ENCODE results near the gene MAGOH. TPM values are rescaled to one million over a fixed set of nuclear protein-coding genes. Genes with fewer than 3 reads are reported as not detected.

Gene MAGOH
- polyA plus RNA-seq, 1 donor from 2014 or later, result 53.3 TPM

DNA sequence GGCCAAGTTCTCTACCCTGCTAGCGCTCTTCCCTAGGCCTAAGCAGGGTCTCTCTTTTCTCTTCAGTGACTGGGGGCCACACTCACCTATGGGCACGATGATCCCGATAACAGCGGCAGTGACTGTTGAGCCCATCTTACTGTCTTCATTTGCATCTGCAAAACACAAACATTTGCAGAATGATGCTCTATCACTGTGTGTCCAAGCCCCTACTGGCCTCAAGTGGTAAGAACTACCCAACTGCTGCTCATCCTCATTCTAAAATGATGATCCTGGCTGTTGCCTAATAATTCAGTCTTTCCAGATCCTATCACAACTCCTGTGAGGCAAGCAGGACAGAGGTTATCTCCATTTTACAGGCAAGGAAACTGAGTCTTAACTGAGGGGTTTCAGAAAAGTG is 16.7 kb upstream of the MAGOH start:
- Histone ChIP-seq H2AFZ (ENCODE audit: low read depth, low read length) (no peak overlapping the region), H4K20me1 (ENCODE audit: insufficient read depth) (no peaks in the 10 kb centered on the region), H3K4me3 (ENCODE audit: low read length) (no peak overlapping the region), H3K4me2 (ENCODE audit: low read length) (no peak overlapping the region), H3K9ac (ENCODE audit: low read length) (no peak overlapping the region), H3K36me3 (ENCODE audit: insufficient read depth, low read length) (peaks cover 3% of the 10 kb centered on the region), H3K9me2 (ENCODE audit: insufficient read depth, low read length) (no peaks in the 10 kb centered on the region), H3F3A (ENCODE audit: insufficient read depth, low read length, poor library complexity, severe bottlenecking) (no peaks in the 10 kb centered on the region), H3K27me3 (ENCODE audit: insufficient read depth, low read depth, low read length) (no peaks in the 10 kb centered on the region), H3K9me3 (ENCODE audit: low read length) (no peaks in the 10 kb centered on the region), H3K79me2 (replicated peaks; ENCODE audit: insufficient read depth, low read length) (no peaks in the 10 kb centered on the region), H3K27ac (ENCODE audit: low read length) (no peak overlapping the region)
- no peak for TF ChIP-seq SMC3 (conservative IDR thresholded peaks at IDR 0.05; ENCODE audit: poor library complexity)
- no peak for TF ChIP-seq EZH2 (IDR thresholded peaks at IDR 0.05; ENCODE audit: borderline replicate concordance, insufficient read depth, low read length, poor library complexity, severe bottlenecking)
- TF ChIP-seq REST (IDR thresholded peaks at IDR 0.05; ENCODE audit: borderline replicate concordance), result no peak
- no peak for TF ChIP-seq MXI1 (conservative IDR thresholded peaks at IDR 0.05; ENCODE audit: poor library complexity, severe bottlenecking)
- no peak for TF ChIP-seq POLR2AphosphoS5 (IDR thresholded peaks at IDR 0.05)
- TF ChIP-seq TAF1 (IDR thresholded peaks at IDR 0.05; ENCODE audit: low read depth), result no peak
- TF ChIP-seq EP300 (conservative IDR thresholded peaks at IDR 0.05; ENCODE audit: poor library complexity, severe bottlenecking), result no peak
- TF ChIP-seq CTCF (IDR thresholded peaks at IDR 0.05; ENCODE audit: poor library complexity, severe bottlenecking), result no peak
- TF ChIP-seq RAD21 (conservative IDR thresholded peaks at IDR 0.05), result no peak

- Histone ChIP-seq H3K27me3 (ENCODE audit: insufficient read depth, low read depth, low read length) (no peaks in the 10 kb centered on the region), H3K4me3 (ENCODE audit: low read length) (no peak overlapping the region), H3F3A (ENCODE audit: insufficient read depth, low read length, poor library complexity, severe bottlenecking) (no peaks in the 10 kb centered on the region), H3K9me2 (ENCODE audit: insufficient read depth, low read length) (no peaks in the 10 kb centered on the region), H3K4me2 (ENCODE audit: low read length) (no peak overlapping the region), H4K20me1 (ENCODE audit: insufficient read depth) (no peaks in the 10 kb centered on the region), H3K9me3 (ENCODE audit: low read length) (no peaks in the 10 kb centered on the region), H3K9ac (ENCODE audit: low read length) (no peak overlapping the region), H2AFZ (ENCODE audit: low read depth, low read length) (no peak overlapping the region), H3K36me3 (ENCODE audit: insufficient read depth, low read length) (peaks cover 3% of the 10 kb centered on the region), H3K27ac (ENCODE audit: low read length) (no peak overlapping the region), H3K79me2 (replicated peaks; ENCODE audit: insufficient read depth, low read length) (no peaks in the 10 kb centered on the region)
- no peak for TF ChIP-seq CTCF (IDR thresholded peaks at IDR 0.05; ENCODE audit: poor library complexity, severe bottlenecking)
- TF ChIP-seq REST (IDR thresholded peaks at IDR 0.05; ENCODE audit: borderline replicate concordance), result no peak
- no peak for TF ChIP-seq MXI1 (conservative IDR thresholded peaks at IDR 0.05; ENCODE audit: poor library complexity, severe bottlenecking)
- no peak for TF ChIP-seq POLR2AphosphoS5 (IDR thresholded peaks at IDR 0.05)
- TF ChIP-seq EP300 (conservative IDR thresholded peaks at IDR 0.05; ENCODE audit: poor library complexity, severe bottlenecking), result no peak
- TF ChIP-seq TAF1 (IDR thresholded peaks at IDR 0.05; ENCODE audit: low read depth), result no peak
- TF ChIP-seq RAD21 (conservative IDR thresholded peaks at IDR 0.05), result no peak
- TF ChIP-seq EZH2 (IDR thresholded peaks at IDR 0.05; ENCODE audit: borderline replicate concordance, insufficient read depth, low read length, poor library complexity, severe bottlenecking), result no peak
- TF ChIP-seq SMC3 (conservative IDR thresholded peaks at IDR 0.05; ENCODE audit: poor library complexity), result no peak
Observed at GRCh38 chr1:53254011-53254640, 15.8 kb upstream of the MAGOH start.
